ENCODE measurements around the gene RFXAP. TPM values are rescaled to one million over a fixed set of nuclear protein-coding genes. Genes with fewer than 3 reads are reported as not detected.

RFXAP gene
- total RNA-seq, 1 experiment from 2014 or later, result 4.4 TPM

DNA sequence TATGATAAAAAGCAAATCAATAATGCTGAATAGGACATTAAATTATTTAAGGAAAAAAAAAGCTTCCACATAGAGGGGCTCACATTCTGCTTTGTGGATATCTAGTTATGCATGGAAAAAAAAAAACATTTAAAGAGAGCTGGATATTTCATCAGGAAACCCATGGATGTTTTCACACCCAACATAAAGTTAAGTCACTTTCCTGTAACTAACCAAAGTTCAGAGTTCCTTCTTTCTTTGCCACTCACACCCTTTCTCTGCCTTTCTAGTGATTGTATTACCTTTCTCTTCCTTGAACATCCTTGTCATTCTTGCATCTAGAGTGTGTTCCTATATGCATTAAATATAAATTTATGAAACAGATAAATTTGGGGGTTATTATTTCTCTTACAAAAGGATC, 47.2 kb downstream of the RFXAP start:
- H3K4me2 ChIP-seq (ENCODE audit: low read length), result no peak overlapping the region
- no peak overlapping the region for H3K27ac ChIP-seq (ENCODE audit: low read depth, low read length)
- H3K4me3 ChIP-seq (replicated peaks in 1 of 2; ENCODE audit: low read depth in 1 of 2, low read length in 2 of 2), result no peak overlapping the region
- H3K4me1 ChIP-seq (ENCODE audit: control insufficient read depth in 1 of 2, insufficient read depth in 2 of 2, low read length in 2 of 2), result peaks cover 0 to 8% of the 10 kb centered on the region in 2 experiments; a peak in 2 of 4 replicates
- no peaks in the 10 kb centered on the region for H3K9me2 ChIP-seq (ENCODE audit: insufficient read depth)
- no peaks in the 10 kb centered on the region for H3K27me3 ChIP-seq (ENCODE audit: insufficient read depth, low read length)
- intact Hi-C loops (cut with micrococcal nuclease), result no loop called here
- no peaks in the 10 kb centered on the region for H3K9me3 ChIP-seq (ENCODE audit: control insufficient read depth in 1 of 2, insufficient read depth in 1 of 2, low read depth in 1 of 2, low read length in 2 of 2)
- TF ChIP-seq, protein P1, sequence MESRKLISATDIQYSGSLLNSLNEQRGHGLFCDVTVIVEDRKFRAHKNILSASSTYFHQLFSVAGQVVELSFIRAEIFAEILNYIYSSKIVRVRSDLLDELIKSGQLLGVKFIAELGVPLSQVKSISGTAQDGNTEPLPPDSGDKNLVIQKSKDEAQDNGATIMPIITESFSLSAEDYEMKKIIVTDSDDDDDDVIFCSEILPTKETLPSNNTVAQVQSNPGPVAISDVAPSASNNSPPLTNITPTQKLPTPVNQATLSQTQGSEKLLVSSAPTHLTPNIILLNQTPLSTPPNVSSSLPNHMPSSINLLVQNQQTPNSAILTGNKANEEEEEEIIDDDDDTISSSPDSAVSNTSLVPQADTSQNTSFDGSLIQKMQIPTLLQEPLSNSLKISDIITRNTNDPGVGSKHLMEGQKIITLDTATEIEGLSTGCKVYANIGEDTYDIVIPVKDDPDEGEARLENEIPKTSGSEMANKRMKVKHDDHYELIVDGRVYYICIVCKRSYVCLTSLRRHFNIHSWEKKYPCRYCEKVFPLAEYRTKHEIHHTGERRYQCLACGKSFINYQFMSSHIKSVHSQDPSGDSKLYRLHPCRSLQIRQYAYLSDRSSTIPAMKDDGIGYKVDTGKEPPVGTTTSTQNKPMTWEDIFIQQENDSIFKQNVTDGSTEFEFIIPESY (IDR thresholded peaks at IDR 0.05; ENCODE audit: extremely low read depth, insufficient replicate concordance, low read length), result no peak
- TF ChIP-seq, protein P2, sequence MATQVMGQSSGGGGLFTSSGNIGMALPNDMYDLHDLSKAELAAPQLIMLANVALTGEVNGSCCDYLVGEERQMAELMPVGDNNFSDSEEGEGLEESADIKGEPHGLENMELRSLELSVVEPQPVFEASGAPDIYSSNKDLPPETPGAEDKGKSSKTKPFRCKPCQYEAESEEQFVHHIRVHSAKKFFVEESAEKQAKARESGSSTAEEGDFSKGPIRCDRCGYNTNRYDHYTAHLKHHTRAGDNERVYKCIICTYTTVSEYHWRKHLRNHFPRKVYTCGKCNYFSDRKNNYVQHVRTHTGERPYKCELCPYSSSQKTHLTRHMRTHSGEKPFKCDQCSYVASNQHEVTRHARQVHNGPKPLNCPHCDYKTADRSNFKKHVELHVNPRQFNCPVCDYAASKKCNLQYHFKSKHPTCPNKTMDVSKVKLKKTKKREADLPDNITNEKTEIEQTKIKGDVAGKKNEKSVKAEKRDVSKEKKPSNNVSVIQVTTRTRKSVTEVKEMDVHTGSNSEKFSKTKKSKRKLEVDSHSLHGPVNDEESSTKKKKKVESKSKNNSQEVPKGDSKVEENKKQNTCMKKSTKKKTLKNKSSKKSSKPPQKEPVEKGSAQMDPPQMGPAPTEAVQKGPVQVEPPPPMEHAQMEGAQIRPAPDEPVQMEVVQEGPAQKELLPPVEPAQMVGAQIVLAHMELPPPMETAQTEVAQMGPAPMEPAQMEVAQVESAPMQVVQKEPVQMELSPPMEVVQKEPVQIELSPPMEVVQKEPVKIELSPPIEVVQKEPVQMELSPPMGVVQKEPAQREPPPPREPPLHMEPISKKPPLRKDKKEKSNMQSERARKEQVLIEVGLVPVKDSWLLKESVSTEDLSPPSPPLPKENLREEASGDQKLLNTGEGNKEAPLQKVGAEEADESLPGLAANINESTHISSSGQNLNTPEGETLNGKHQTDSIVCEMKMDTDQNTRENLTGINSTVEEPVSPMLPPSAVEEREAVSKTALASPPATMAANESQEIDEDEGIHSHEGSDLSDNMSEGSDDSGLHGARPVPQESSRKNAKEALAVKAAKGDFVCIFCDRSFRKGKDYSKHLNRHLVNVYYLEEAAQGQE (IDR thresholded peaks at IDR 0.05; ENCODE audit: low read depth), result no peak
- TF ChIP-seq RAD21 (IDR thresholded peaks at IDR 0.05; ENCODE audit: low read depth) (no peak), EGR1 (IDR thresholded peaks at IDR 0.05; ENCODE audit: low read depth) (no peak), ZNF274 (IDR thresholded peaks at IDR 0.05; ENCODE audit: low read depth, low read length) (no peak)
- H2AFZ ChIP-seq (ENCODE audit: low read depth, low read length, poor library complexity, severe bottlenecking), result no peak overlapping the region
- ChIA-PET CTCF (interaction anchor here (1.9 kb wide), 1 partner anchor 8 kb away, joined by 6 read pairs; no protein-coding TSS in a partner anchor), POLR2A (no interaction called here), RAD21 (ENCODE audit: low non-redundant PET in 1 of 2, low total read pairs in 2 of 2, uncharacterized antibody in 2 of 2, unreplicated experiment in 2 of 2) (no interaction called here)
- H3K9ac ChIP-seq (ENCODE audit: low read length), result no peak overlapping the region
- no TSS peak for BruUV-seq (replicated peaks)
- H3K36me3 ChIP-seq (ENCODE audit: control insufficient read depth in 1 of 2, insufficient read depth in 2 of 2, low read length in 2 of 2), result no peaks in the 10 kb centered on the region
- DNase-seq (ENCODE audit: low read depth, low spot score) (no peak), ATAC-seq (no peak)
- no peaks in the 10 kb centered on the region for H3K79me2 ChIP-seq (ENCODE audit: insufficient read depth, low read length)
- H4K20me1 ChIP-seq (ENCODE audit: insufficient read depth), result no peaks in the 10 kb centered on the region

All from HCT116 (cell line).